Measurements from ENCODE around the gene CD44.

DNA sequence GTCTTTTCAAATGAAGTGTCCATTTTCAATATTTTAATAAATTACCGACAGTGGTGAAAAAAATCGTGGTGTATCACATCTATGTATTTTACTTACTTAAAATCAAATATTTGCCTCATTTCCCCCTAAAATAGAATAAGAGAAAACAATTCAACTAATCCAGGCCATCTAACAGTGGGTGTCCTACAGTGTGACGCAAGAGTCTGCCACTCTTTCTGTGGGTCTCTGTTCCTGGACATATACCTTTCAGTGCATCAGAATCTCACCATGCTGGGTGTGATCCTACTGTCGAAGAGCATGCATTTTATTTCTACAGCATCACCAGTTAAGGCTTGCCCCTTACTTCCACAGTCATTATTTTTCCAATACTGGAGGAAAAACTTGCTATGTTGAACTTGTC is 111.2 kb downstream of the CD44 start:
- TF ChIP-seq POLR2A (IDR thresholded peaks at IDR 0.05) (no peak), EP300 (IDR thresholded peaks at IDR 0.05) (no peak)
- TF ChIP-seq, protein P1, sequence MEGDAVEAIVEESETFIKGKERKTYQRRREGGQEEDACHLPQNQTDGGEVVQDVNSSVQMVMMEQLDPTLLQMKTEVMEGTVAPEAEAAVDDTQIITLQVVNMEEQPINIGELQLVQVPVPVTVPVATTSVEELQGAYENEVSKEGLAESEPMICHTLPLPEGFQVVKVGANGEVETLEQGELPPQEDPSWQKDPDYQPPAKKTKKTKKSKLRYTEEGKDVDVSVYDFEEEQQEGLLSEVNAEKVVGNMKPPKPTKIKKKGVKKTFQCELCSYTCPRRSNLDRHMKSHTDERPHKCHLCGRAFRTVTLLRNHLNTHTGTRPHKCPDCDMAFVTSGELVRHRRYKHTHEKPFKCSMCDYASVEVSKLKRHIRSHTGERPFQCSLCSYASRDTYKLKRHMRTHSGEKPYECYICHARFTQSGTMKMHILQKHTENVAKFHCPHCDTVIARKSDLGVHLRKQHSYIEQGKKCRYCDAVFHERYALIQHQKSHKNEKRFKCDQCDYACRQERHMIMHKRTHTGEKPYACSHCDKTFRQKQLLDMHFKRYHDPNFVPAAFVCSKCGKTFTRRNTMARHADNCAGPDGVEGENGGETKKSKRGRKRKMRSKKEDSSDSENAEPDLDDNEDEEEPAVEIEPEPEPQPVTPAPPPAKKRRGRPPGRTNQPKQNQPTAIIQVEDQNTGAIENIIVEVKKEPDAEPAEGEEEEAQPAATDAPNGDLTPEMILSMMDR (IDR thresholded peaks at IDR 0.05) = no peak
